IMR-90 (cell line): ENCODE measurements around the gene DVL1. TPM values are rescaled to one million over a fixed set of nuclear protein-coding genes. Genes with fewer than 3 reads are reported as not detected.

ENCODE experiments used
- ATAC-seq: fragments of 200-7000 bp; cut with Tn5 transposase; 2 replicates; pipeline ENCODE4 v1.9.1; 2020; ENCODE audit warnings: low read depth, mild to moderate bottlenecking, moderate library complexity
- BruUV-seq: library from RNA; stranded (reverse); fragments of 400-500 nt; replicated peaks from 2 replicates; lab custom pipeline; 2021; lab: Mats Ljungman, UMichigan
- CTCF ChIA-PET: fragments of 300-600 bp; formaldehyde crosslinking; extraction: SDS; loops from one replicate; lab custom pipeline; 2021; ENCODE audit warnings: antibody characterized with exemption; lab: Yijun Ruan, JAX
- POLR2A ChIA-PET: fragments of 300-600 bp; sonication (Branson Sonifier 250); formaldehyde crosslinking; loops from one replicate; lab custom pipeline; 2022; ENCODE audit warnings: antibody characterized with exemption; ENCODE audit not compliant: unreplicated experiment; lab: Charles Lee
- DNase-seq: peaks from one replicate; pipeline ENCODE4 v3.0.0; 2013
- H2AFZ ChIP-seq: replicated peaks from 2 replicates; pipeline ENCODE3; 2013; ENCODE audit warnings: low read length, mild to moderate bottlenecking; ENCODE audit not compliant: poor library complexity
- H2AK5ac ChIP-seq: 2 replicates; pipeline ENCODE4 v1.6.1; 2013; ENCODE audit warnings: low read depth, low read length, inconsistent platforms
- H2AK9ac ChIP-seq: replicated peaks from 2 replicates; pipeline ENCODE3; 2013; ENCODE audit warnings: mild to moderate bottlenecking, low read depth, low read length, moderate library complexity; ENCODE audit not compliant: poor library complexity
- H2BK120ac ChIP-seq: 2 replicates; pipeline ENCODE4 v1.6.1; 2013; ENCODE audit warnings: low read depth, low read length, inconsistent platforms
- H2BK15ac ChIP-seq: 3 replicates; pipeline ENCODE4 v1.6.1; 2013; ENCODE audit warnings: low read depth, low read length, inconsistent platforms
- H2BK20ac ChIP-seq: 2 replicates; pipeline ENCODE4 v1.6.1; 2013; ENCODE audit warnings: low read depth, mild to moderate bottlenecking, inconsistent platforms, low read length, moderate library complexity
- H2BK5ac ChIP-seq: 2 replicates; pipeline ENCODE4 v1.6.1; 2013; ENCODE audit warnings: mild to moderate bottlenecking, low read depth, low read length, inconsistent platforms; ENCODE audit not compliant: poor library complexity, severe bottlenecking
- H3K14ac ChIP-seq: replicated peaks from 2 replicates; pipeline ENCODE4 v1.6.1; 2013; ENCODE audit warnings: low read depth, low read length, inconsistent platforms
- H3K18ac ChIP-seq: 2 replicates; pipeline ENCODE4 v1.6.1; 2013; ENCODE audit warnings: low read depth, low read length, control low read depth
- H3K23ac ChIP-seq: 2 replicates; pipeline ENCODE4 v1.6.1; 2013; ENCODE audit warnings: low read depth, low read length, inconsistent platforms
- H3K27ac ChIP-seq: 2 replicates; pipeline ENCODE4 v1.5.1; 2013; ENCODE audit warnings: mild to moderate bottlenecking, control low read depth, low read length; ENCODE audit not compliant: insufficient read depth
- H3K27me3 ChIP-seq: 2 replicates; pipeline ENCODE4 v1.6.1; 2013; ENCODE audit warnings: low read length; ENCODE audit not compliant: control insufficient read depth, insufficient read depth
- H3K36me3 ChIP-seq: 2 replicates; pipeline ENCODE4 v1.6.1; 2013; ENCODE audit warnings: low read length, mixed read lengths; ENCODE audit not compliant: control insufficient read depth, insufficient read depth
- H3K4ac ChIP-seq: 2 replicates; pipeline ENCODE4 v1.6.1; 2013; ENCODE audit warnings: low read depth, low read length, inconsistent platforms
- H3K4me1 ChIP-seq: 2 replicates; pipeline ENCODE4 v1.6.1; 2013; ENCODE audit warnings: low read length, mixed read lengths; ENCODE audit not compliant: control insufficient read depth, insufficient read depth
- H3K4me2 ChIP-seq: 2 replicates; pipeline ENCODE4 v1.6.1; 2013; ENCODE audit warnings: low read depth, mild to moderate bottlenecking, control low read depth, low read length, moderate library complexity
- H3K4me3 ChIP-seq: 2 replicates; pipeline ENCODE4 v1.5.1; 2013; ENCODE audit warnings: low read depth, mild to moderate bottlenecking, control low read depth, low read length, moderate library complexity; ENCODE audit not compliant: insufficient read depth
- H3K56ac ChIP-seq: 2 replicates; pipeline ENCODE4 v1.6.1; 2013; ENCODE audit warnings: low read length, inconsistent platforms; ENCODE audit not compliant: insufficient read depth; ENCODE audit errors: extremely low read depth
- H3K79me1 ChIP-seq, 2 experiments: 2 replicates each; pipeline ENCODE4 v1.6.1; 2013; ENCODE audit warnings: low read length in 2 of 2, inconsistent platforms in 1 of 2, low read depth in 1 of 2
- H3K9ac ChIP-seq: 2 replicates; pipeline ENCODE4 v1.6.1; 2013; ENCODE audit warnings: low read depth, low read length, control low read depth
- H3K9me1 ChIP-seq: 2 replicates; pipeline ENCODE4 v1.6.1; 2013; ENCODE audit warnings: low read length, inconsistent platforms; ENCODE audit not compliant: insufficient read depth
- H3K9me3 ChIP-seq: 2 replicates; pipeline ENCODE4 v1.6.1; 2013; ENCODE audit warnings: low read length; ENCODE audit not compliant: control insufficient read depth, insufficient read depth
- H4K20me1 ChIP-seq: 2 replicates; pipeline ENCODE4 v1.6.1; 2013; ENCODE audit warnings: low read length, inconsistent platforms; ENCODE audit not compliant: insufficient read depth
- H4K5ac ChIP-seq: 2 replicates; pipeline ENCODE4 v1.6.1; 2013; ENCODE audit warnings: mild to moderate bottlenecking, low read depth, low read length, control low read depth
- H4K8ac ChIP-seq, 2 experiments: 2 replicates each; pipeline ENCODE4 v1.6.1; 2013; ENCODE audit warnings: low read depth in 2 of 2, low read length in 2 of 2, control low read depth in 1 of 2, inconsistent platforms in 1 of 2
- H4K91ac ChIP-seq: 2 replicates; pipeline ENCODE4 v1.6.1; 2013; ENCODE audit warnings: low read depth, low read length, inconsistent platforms; ENCODE audit not compliant: insufficient read depth
- BHLHE40 ChIP-seq: fragments of 150-350 bp; IDR thresholded peaks from 2 replicates; pipeline ENCODE4 v1.6.1; 2016; ENCODE audit warnings: mild to moderate bottlenecking, low read depth, low read length
- CEBPB ChIP-seq: IDR thresholded peaks from 2 replicates; pipeline ENCODE4 v1.6.1; 2012; ENCODE audit warnings: low read depth, low read length, improper control_type of control experiment
- CHD1 ChIP-seq: IDR thresholded peaks from 2 replicates; pipeline ENCODE4 v1.6.1; 2012; ENCODE audit warnings: low read depth, low read length, improper control_type of control experiment
- FOS ChIP-seq: fragments of 150-350 bp; IDR thresholded peaks from 2 replicates; pipeline ENCODE4 v1.6.1; 2016; ENCODE audit warnings: low read depth, low read length
- MAFK ChIP-seq: IDR thresholded peaks from 2 replicates; pipeline ENCODE4 v1.6.1; 2012; ENCODE audit warnings: low read depth, low read length, improper control_type of control experiment
- MAZ ChIP-seq: IDR thresholded peaks from 2 replicates; pipeline ENCODE4 v1.6.1; 2012; ENCODE audit warnings: low read depth, mild to moderate bottlenecking, low read length, improper control_type of control experiment, moderate library complexity, borderline replicate concordance
- MXI1 ChIP-seq: IDR thresholded peaks from 2 replicates; pipeline ENCODE4 v1.6.1; 2012; ENCODE audit warnings: low read depth, mild to moderate bottlenecking, low read length, moderate library complexity, borderline replicate concordance
- NFE2L2 ChIP-seq: fragments of 150-350 bp; IDR thresholded peaks from 2 replicates; pipeline ENCODE4 v1.6.1; 2016; ENCODE audit warnings: low read depth, mild to moderate bottlenecking, low read length
- POLR2A ChIP-seq: IDR thresholded peaks from 2 replicates; pipeline ENCODE4 v1.6.1; 2012; ENCODE audit warnings: mild to moderate bottlenecking, low read depth, low read length
- RAD21 ChIP-seq: IDR thresholded peaks from 2 replicates; pipeline ENCODE4 v1.6.1; 2012; ENCODE audit warnings: low read length, improper control_type of control experiment
- RCOR1 ChIP-seq: IDR thresholded peaks from 2 replicates; pipeline ENCODE4 v1.6.1; 2012; ENCODE audit warnings: mild to moderate bottlenecking, low read length, improper control_type of control experiment; ENCODE audit not compliant: insufficient replicate concordance
- RFX5 ChIP-seq: IDR thresholded peaks from 2 replicates; pipeline ENCODE4 v1.8.0; 2012; ENCODE audit warnings: low read depth, mild to moderate bottlenecking, low read length, moderate library complexity
- SMC3 ChIP-seq: fragments of 150-350 bp; IDR thresholded peaks from 2 replicates; pipeline ENCODE4 v1.6.1; 2016; ENCODE audit warnings: low read depth, mild to moderate bottlenecking, antibody characterized with exemption, low read length, moderate library complexity
- WGBS, 2 experiments: methylation state at CpG; one replicate each; pipeline versions ENCODE4 v1.1.5 to v1.1.7; 2013; ENCODE audit warnings: missing lambda C conversion rate in 2 of 2; ENCODE audit not compliant: insufficient read length in 1 of 2; ENCODE audit errors: extremely low coverage in 2 of 2; 5-methylcytosine and 5-hydroxymethylcytosine counted together
- dilution Hi-C: fragments of 300-500 bp; cut with HindIII; formaldehyde crosslinking; loops from one replicate; pipeline ENCODE4 v1.14.3; 2018; ENCODE audit warnings: low sequenced_read_pairs; ENCODE audit not compliant: unreplicated experiment
- in situ Hi-C: fragments of 300-500 bp; cut with MboI; formaldehyde crosslinking; loops from 3 replicates; pipeline ENCODE4 v1.14.3; 2019; ENCODE audit warnings: low sequenced_read_pairs, inconsistent platforms, mixed read lengths
- intact Hi-C: fragments of 100-400 bp; cut with micrococcal nuclease; formaldehyde crosslinking; loops from 2 replicates; pipeline ENCODE4 v1.10.0; 2022
- polyA plus RNA-seq, 3 experiments: library from polyadenylated mRNA; depleted of rRNA; stranded (reverse); fragments of >200 nt; gene quantifications; 2 replicates each; pipeline ENCODE4 v1.2.3, GENCODE V29; 2012; ENCODE audit warnings: low replicate concordance in 1 of 3
- total RNA-seq: library from RNA; depleted of rRNA; stranded (reverse); fragments of >200 nt; gene quantifications from 2 replicates; pipeline ENCODE4 v1.2.3, GENCODE V29; 2012
- TF ChIP-seq, protein P1 (sequence below): conservative IDR thresholded peaks from 2 replicates; pipeline ENCODE4 v1.5.1; 2012; ENCODE audit warnings: mild to moderate bottlenecking, low read depth, low read length, improper control_type of control experiment
- TF ChIP-seq, protein P2 (sequence below): fragments of 150-350 bp; IDR thresholded peaks from 2 replicates; pipeline ENCODE4 v1.6.1; 2016; ENCODE audit warnings: low read depth, mild to moderate bottlenecking, low read length, moderate library complexity, borderline replicate concordance

Gene DVL1
- total and polyA plus RNA-seq, 2 of the 4 experiments (the other 2 are of a cell fraction) = 27.2 to 35.9 TPM

DNA sequence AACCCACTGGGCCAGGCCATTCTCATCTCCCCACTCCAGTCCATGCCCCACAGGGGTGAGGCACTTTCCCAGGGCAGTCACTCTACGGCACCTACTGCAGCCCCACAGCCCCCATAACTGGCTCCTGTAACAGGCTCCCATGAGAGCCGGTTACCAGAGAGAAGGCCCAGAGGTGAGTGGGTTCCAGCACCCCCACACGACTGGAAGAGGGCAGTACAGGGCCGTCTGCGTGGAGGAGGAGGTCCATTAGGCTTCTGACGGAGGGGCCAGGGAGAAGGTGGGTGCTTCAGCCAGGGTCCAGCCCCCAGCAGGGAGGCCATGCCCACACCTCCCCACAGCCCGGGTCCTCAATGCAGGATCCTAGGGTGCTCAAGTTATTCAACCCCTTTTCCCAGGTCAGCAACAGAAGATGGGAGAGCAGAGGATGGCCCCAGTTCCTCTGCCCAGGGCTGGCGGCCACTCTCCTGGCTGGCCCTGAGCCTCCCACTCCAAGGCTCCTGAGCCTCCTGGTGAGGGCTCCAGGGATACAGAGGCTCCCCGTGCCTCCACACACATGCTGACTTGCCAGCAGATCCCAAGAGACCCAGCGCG, 43.1 kb downstream of the DVL1 start:
- Histone ChIP-seq H3K23ac (peak overlapping the region; percentile 94), H3K4me3 (peak overlapping the region; percentile 93), H3K4me1 (peaks cover 31% of the 10 kb centered on the region), H3K9ac (peak overlapping the region; percentile 91), H2BK120ac (0 out of 2 replicates have a peak overlapping the region, but pooled peaks have one; percentile 1), H3K36me3 (peaks cover 13% of the 10 kb centered on the region), H3K14ac (peak overlapping the region; percentile 61), H2AK5ac (peak overlapping the region; percentile 91), H3K79me1 (peaks cover 3 to 66% of the 10 kb centered on the region in 2 experiments; a peak in 3 of 4 replicates), H2BK5ac (peak overlapping the region; percentile 75), H4K5ac (0 out of 2 replicates have a peak overlapping the region, but pooled peaks have one; percentile 21), H2BK15ac (no peak overlapping the region; the same call in 2 of the 3 replicates), H4K8ac (peak overlapping the region; percentile 34 to 72; a peak in 3 of 4 replicates), H3K27ac (peak overlapping the region; percentile 89), H3K9me3 (no peaks in the 10 kb centered on the region), H3K27me3 (no peaks in the 10 kb centered on the region), H3K56ac (peak overlapping the region; percentile 4; the same call in 1 of the 2 replicates), H3K4ac (peak overlapping the region; percentile 90), H3K9me1 (peaks cover 3% of the 10 kb centered on the region), H4K20me1 (peaks cover 39% of the 10 kb centered on the region), H3K18ac (no peak overlapping the region), H2AFZ (no peak overlapping the region), H2BK20ac (no peak overlapping the region), H3K4me2 (peak overlapping the region; percentile 100), H4K91ac (peak overlapping the region; percentile 76), H2AK9ac (peak overlapping the region; percentile 97)
- WGBS, 2 experiments = 47% methylated on average over 4 of the region's 11 CpGs; no CpG with 5 or more reads in 1 of the 2 experiments
- TSS peak; percentile 23 for BruUV-seq
- intact Hi-C loops = loop anchor here (5.0 kb wide), 2 partner anchors 51 to 184 kb away; partner anchors contain the start of gene MXRA8
- ATAC-seq (no peak), DNase-seq (peak; percentile 27)
- ChIA-PET POLR2A (no interaction called here), CTCF (no interaction called here)
- in situ Hi-C loops = no loop called here
- dilution Hi-C loops = no loop called here
- TF ChIP-seq SMC3 (no peak), CEBPB (no peak), CHD1 (no peak), POLR2A (no peak), RAD21 (peak; percentile 34), MXI1 (no peak), MAFK (no peak), NFE2L2 (no peak), RCOR1 (no peak), RFX5 (no peak), BHLHE40 (no peak), FOS (no peak), MAZ (no peak)
- TF ChIP-seq, protein P1, sequence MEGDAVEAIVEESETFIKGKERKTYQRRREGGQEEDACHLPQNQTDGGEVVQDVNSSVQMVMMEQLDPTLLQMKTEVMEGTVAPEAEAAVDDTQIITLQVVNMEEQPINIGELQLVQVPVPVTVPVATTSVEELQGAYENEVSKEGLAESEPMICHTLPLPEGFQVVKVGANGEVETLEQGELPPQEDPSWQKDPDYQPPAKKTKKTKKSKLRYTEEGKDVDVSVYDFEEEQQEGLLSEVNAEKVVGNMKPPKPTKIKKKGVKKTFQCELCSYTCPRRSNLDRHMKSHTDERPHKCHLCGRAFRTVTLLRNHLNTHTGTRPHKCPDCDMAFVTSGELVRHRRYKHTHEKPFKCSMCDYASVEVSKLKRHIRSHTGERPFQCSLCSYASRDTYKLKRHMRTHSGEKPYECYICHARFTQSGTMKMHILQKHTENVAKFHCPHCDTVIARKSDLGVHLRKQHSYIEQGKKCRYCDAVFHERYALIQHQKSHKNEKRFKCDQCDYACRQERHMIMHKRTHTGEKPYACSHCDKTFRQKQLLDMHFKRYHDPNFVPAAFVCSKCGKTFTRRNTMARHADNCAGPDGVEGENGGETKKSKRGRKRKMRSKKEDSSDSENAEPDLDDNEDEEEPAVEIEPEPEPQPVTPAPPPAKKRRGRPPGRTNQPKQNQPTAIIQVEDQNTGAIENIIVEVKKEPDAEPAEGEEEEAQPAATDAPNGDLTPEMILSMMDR = peak; percentile 29; the same call in 1 of the 2 replicates
- TF ChIP-seq, protein P2, sequence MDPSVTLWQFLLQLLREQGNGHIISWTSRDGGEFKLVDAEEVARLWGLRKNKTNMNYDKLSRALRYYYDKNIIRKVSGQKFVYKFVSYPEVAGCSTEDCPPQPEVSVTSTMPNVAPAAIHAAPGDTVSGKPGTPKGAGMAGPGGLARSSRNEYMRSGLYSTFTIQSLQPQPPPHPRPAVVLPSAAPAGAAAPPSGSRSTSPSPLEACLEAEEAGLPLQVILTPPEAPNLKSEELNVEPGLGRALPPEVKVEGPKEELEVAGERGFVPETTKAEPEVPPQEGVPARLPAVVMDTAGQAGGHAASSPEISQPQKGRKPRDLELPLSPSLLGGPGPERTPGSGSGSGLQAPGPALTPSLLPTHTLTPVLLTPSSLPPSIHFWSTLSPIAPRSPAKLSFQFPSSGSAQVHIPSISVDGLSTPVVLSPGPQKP = no peak
